RWPE2 (cell line): ENCODE results near the gene NACAD.

Experiments
- ATAC-seq: fragments of 200-7000 bp; cut with Tn5 transposase; 3 replicates; pipeline ENCODE4 v1.9.1; 2021; ENCODE audit warnings: low read depth
- DNase-seq: peaks from one replicate; pipeline ENCODE4 v3.0.0-alpha.2; 2020; ENCODE audit warnings: low spot score
- H3K27ac ChIP-seq: fragments of 450-650 bp; 2 replicates; pipeline ENCODE4 v1.5.1; 2017; ENCODE audit warnings: mild to moderate bottlenecking; ENCODE audit not compliant: poor library complexity, severe bottlenecking
- H3K27me3 ChIP-seq: fragments of 250-450 bp; sonication (Bioruptor Pico); 2 replicates; pipeline ENCODE4 v1.5.1; 2021; ENCODE audit warnings: mild to moderate bottlenecking, moderate library complexity; ENCODE audit not compliant: insufficient read depth, poor library complexity, severe bottlenecking
- H3K36me3 ChIP-seq: fragments of 250-450 bp; sonication (Bioruptor Pico); 2 replicates; pipeline ENCODE4 v1.5.1; 2020; ENCODE audit warnings: low read depth, mild to moderate bottlenecking, moderate library complexity
- H3K4me1 ChIP-seq: fragments of 250-450 bp; sonication (Bioruptor Pico); 2 replicates; pipeline ENCODE4 v1.5.1; 2021; ENCODE audit warnings: mild to moderate bottlenecking, moderate library complexity; ENCODE audit not compliant: insufficient read depth, poor library complexity, severe bottlenecking
- H3K4me3 ChIP-seq: fragments of 250-450 bp; sonication (Bioruptor Pico); 2 replicates; pipeline ENCODE4 v1.5.1; 2021; ENCODE audit warnings: mild to moderate bottlenecking, moderate library complexity; ENCODE audit not compliant: severe bottlenecking
- H3K9me3 ChIP-seq: fragments of 250-450 bp; sonication (Bioruptor Pico); 2 replicates; pipeline ENCODE4 v1.5.1; 2021; ENCODE audit warnings: mild to moderate bottlenecking, moderate library complexity; ENCODE audit not compliant: severe bottlenecking
- CTCF ChIP-seq: fragments of 450-650 bp; IDR thresholded peaks from one replicate; pipeline ENCODE4 v1.5.1; 2017; ENCODE audit warnings: mild to moderate bottlenecking, moderate library complexity; ENCODE audit not compliant: poor library complexity, severe bottlenecking

The NACAD gene

DNA sequence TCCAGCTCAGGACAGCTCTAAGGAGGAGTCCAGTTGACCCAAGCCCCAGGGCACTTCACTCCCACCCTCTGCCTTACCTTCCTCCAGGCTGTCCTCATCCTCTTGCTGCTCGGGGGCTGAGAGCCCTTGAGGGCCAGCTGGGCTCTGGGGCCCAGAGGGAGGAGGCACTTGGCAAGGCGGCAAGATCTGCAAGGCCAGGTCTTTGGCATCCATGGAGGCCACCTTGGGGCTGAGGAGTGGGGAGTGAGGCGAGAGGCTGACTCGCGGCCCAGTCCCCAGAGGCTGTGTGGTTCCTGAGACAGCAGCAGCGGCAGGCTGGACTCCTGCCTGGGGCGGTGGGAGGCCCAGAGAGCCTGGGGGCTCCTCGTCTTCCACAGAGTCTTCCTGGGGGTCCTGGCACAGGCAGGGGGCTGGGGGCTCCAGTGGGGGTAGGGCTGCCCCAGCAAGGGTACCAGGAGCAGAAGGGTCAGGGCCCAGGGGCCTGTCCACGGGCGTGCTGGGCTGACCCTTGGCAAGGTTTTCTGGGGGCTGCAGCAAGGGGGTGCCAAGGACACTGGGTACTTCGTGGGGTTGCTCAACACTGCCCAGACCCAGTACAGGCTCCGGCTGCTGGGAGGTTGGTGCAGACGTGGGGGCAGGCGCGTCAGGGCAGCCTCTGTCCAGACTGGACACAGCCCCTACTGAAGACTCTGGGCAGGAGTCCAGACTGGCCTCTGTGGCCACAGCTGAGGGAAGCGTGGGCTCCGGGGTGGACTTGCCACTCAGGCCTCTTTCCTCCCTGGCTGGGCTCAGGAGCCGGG is 6.5 kb downstream of the NACAD start:
- no peak for TF ChIP-seq CTCF
- Histone ChIP-seq H3K27ac (peak overlapping the region; percentile 31), H3K36me3 (no peaks in the 10 kb centered on the region), H3K4me1 (peaks cover 5% of the 10 kb centered on the region), H3K9me3 (no peaks in the 10 kb centered on the region), H3K27me3 (no peaks in the 10 kb centered on the region), H3K4me3 (no peak overlapping the region)
- DNase-seq (peak; percentile 42), ATAC-seq (no peak)

- H3K36me3 ChIP-seq, result no peaks in the 10 kb centered on the region
- H3K27me3 ChIP-seq, result no peaks in the 10 kb centered on the region
- H3K4me1 ChIP-seq, result peaks cover 5% of the 10 kb centered on the region
- TF ChIP-seq CTCF, result no peak
- no peaks in the 10 kb centered on the region for H3K9me3 ChIP-seq
- DNase-seq, result no peak
- no peak overlapping the region for H3K4me3 ChIP-seq
- ATAC-seq, result no peak
- no peak overlapping the region for H3K27ac ChIP-seq
Measured at GRCh38 chr7:45081670-45081974, 7.1 kb downstream of the NACAD start.

DNA sequence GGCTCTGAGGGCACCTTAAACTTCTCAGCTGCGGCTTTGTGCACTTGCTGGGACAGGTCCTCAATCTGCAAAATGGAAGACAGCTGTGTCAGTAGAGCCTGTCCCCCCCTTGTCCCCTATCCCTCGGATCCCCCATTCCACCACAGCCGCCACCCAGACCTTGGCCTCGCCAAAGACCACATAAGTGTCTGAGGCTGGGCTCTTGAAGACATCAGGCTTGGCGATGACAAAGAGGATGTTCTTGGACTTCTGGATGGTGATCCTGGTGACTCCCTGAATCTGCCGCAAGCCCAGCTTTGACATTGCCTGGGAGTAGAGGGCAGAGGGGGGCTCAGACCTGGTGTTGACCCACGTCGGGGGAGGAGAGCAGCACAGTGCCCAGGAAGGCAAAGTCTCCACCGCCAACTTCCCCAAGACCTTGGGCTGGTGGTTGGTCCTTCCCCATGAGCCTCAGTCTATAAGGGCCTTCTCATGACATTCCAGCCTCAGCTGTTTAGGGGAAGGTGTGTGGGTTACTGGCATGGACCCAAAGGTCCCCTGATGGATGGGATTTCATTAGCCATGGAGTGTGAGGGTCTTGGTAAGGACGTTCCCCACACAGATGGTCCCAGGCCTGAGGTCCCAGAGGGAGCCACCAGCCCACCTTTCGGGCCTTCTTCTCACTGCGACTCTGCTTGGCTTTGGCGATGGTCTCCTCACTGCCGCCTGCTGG is 7.7 kb downstream of the NACAD start:
- ATAC-seq (no peak; the same call in 2 of the 3 replicates), DNase-seq (no peak)
- no peak overlapping the region for H3K27ac ChIP-seq
- H3K36me3 ChIP-seq, result no peaks in the 10 kb centered on the region
- H3K4me1 ChIP-seq, result peaks cover 5% of the 10 kb centered on the region
- H3K27me3 ChIP-seq, result no peaks in the 10 kb centered on the region
- H3K4me3 ChIP-seq, result no peak overlapping the region
- no peak for TF ChIP-seq CTCF
- no peaks in the 10 kb centered on the region for H3K9me3 ChIP-seq

GRCh38 chr7:45080265-45080957 is 8.4 kb downstream of the NACAD start:
- DNase-seq, result no peak
- ATAC-seq, result peak; percentile 14; the same call in 1 of the 3 replicates

More at GRCh38 chr7:45080265-45080957, 8.4 kb downstream of the NACAD start:
- no peak overlapping the region for H3K4me3 ChIP-seq
- no peaks in the 10 kb centered on the region for H3K27me3 ChIP-seq
- H3K9me3 ChIP-seq, result no peaks in the 10 kb centered on the region
- H3K4me1 ChIP-seq, result peaks cover 5% of the 10 kb centered on the region
- no peaks in the 10 kb centered on the region for H3K36me3 ChIP-seq
- TF ChIP-seq CTCF, result no peak
- H3K27ac ChIP-seq, result no peak overlapping the region
